B cell (primary cell): ENCODE measurements around the gene TUBAL3. TPM values are rescaled to one million over a fixed set of nuclear protein-coding genes. Genes with fewer than 3 reads are reported as not detected.

Source experiments
- ATAC-seq: fragments of 200-7000 bp; cut with Tn5 transposase; one replicate; pipeline ENCODE4 v1.10.0; 2021; ENCODE audit warnings: low read depth, mild to moderate bottlenecking, moderate number of reproducible peaks, moderate library complexity
- CTCF ChIA-PET: fragments of 350-600 bp; sonication (Branson Sonifier 250); formaldehyde crosslinking; loops from one replicate; lab custom pipeline; 2021; ENCODE audit warnings: antibody characterized with exemption, inconsistent platforms; lab: Charles Lee
- POLR2A ChIA-PET: fragments of 350-600 bp; sonication (Branson Sonifier 250); formaldehyde crosslinking; loops from one replicate; lab custom pipeline; 2021; ENCODE audit warnings: antibody characterized with exemption; lab: Charles Lee
- DNase-seq: peaks from one replicate; pipeline ENCODE4 v3.0.0; 2013
- H2AFZ ChIP-seq: 2 replicates; pipeline ENCODE4 v1.6.1; 2012; ENCODE audit warnings: mild to moderate bottlenecking, low read depth, low read length; ENCODE audit not compliant: insufficient read depth, poor library complexity, severe bottlenecking
- H3K27ac ChIP-seq, 2 donors: 1 replicate in 1 of 2; 2 replicates in 1 of 2; pipeline ENCODE4 v1.5.1; 2012 to 2013; ENCODE audit warnings: low read length in 2 of 2, mild to moderate bottlenecking in 2 of 2, moderate library complexity in 1 of 2
- H3K27me3 ChIP-seq, 4 experiments: fragments of 200-600 bp in 1 of 4; sonication (generic) in 1 of 4; replicated peaks in 1 of 4; 1 replicate in 2 of 4; 2 replicates in 2 of 4; pipeline versions ENCODE4 v1.6.1 to v1.7.0; 2013 to 2016; ENCODE audit warnings: low read length in 3 of 4, mild to moderate bottlenecking in 2 of 4, mixed read lengths in 1 of 4, moderate library complexity in 1 of 4; ENCODE audit not compliant: insufficient read depth in 4 of 4, control insufficient read depth in 3 of 4; ENCODE audit errors: control extremely low read depth in 1 of 4
- H3K36me3 ChIP-seq, 2 experiments: replicated peaks in 1 of 2; 1 replicate in 1 of 2; 2 replicates in 1 of 2; pipeline versions ENCODE4 v1.6.1 to v1.7.1; 2013; ENCODE audit warnings: low read length in 1 of 2; ENCODE audit not compliant: insufficient read depth in 2 of 2, control insufficient read depth in 1 of 2; ENCODE audit errors: control extremely low read depth in 1 of 2, extremely low read depth in 1 of 2
- H3K4me1 ChIP-seq, 2 donors: fragments of 200-600 bp in 1 of 2; sonication (generic) in 1 of 2; 1 replicate in 1 of 2; 2 replicates in 1 of 2; pipeline versions ENCODE4 v1.5.1 to v1.6.1; 2013 to 2017; ENCODE audit warnings: low read length in 2 of 2; ENCODE audit not compliant: control insufficient read depth in 2 of 2, insufficient read depth in 2 of 2
- H3K4me2 ChIP-seq: replicated peaks from 2 replicates; pipeline ENCODE3; 2012; ENCODE audit warnings: mild to moderate bottlenecking, low read depth, low read length; ENCODE audit not compliant: poor library complexity, severe bottlenecking
- H3K4me3 ChIP-seq, 5 experiments: fragments of 200-600 bp in 1 of 5; sonication (generic) in 1 of 5; 1 replicate in 3 of 5; 2 replicates in 2 of 5; pipeline versions ENCODE4 v1.5.1 to v1.7.0; 2011 to 2016; ENCODE audit warnings: low read length in 4 of 5, mild to moderate bottlenecking in 4 of 5, low read depth in 2 of 5, control low read depth in 1 of 5, moderate library complexity in 1 of 5; ENCODE audit not compliant: insufficient read depth in 1 of 5; ENCODE audit errors: control extremely low read depth in 1 of 5, extremely low read depth in 1 of 5
- H3K79me2 ChIP-seq: fragments of 200-600 bp; sonication (generic); one replicate; pipeline ENCODE4 v1.6.0; 2016; ENCODE audit warnings: low read length; ENCODE audit not compliant: control insufficient read depth, insufficient read depth
- H3K9ac ChIP-seq: fragments of 200-600 bp; sonication (generic); 2 replicates; pipeline ENCODE4 v1.6.1; 2017; ENCODE audit warnings: mild to moderate bottlenecking, low read length, moderate library complexity
- H3K9me3 ChIP-seq, 3 donors: one replicate each; pipeline versions ENCODE4 v1.6.1 to v1.7.1; 2013; ENCODE audit warnings: low read length in 2 of 3; ENCODE audit not compliant: control insufficient read depth in 2 of 3, insufficient read depth in 1 of 3; ENCODE audit errors: control extremely low read depth in 1 of 3
- H4K20me1 ChIP-seq: 2 replicates; pipeline ENCODE4 v1.6.0; 2012; ENCODE audit warnings: mild to moderate bottlenecking, low read length; ENCODE audit not compliant: insufficient read depth, control insufficient read depth, poor library complexity, severe bottlenecking
- H3K27ac Mint-ChIP-seq: one replicate; pipeline ENCODE4 v1.8.0; 2021; ENCODE audit warnings: mixed read lengths
- H3K27me3 Mint-ChIP-seq: one replicate; pipeline ENCODE4 v1.8.0; 2021; ENCODE audit warnings: mixed read lengths
- H3K4me1 Mint-ChIP-seq: one replicate; pipeline ENCODE4 v1.8.0; 2021; ENCODE audit warnings: mixed read lengths
- H3K4me3 Mint-ChIP-seq: one replicate; pipeline ENCODE4 v1.8.0; 2021; ENCODE audit warnings: mixed read lengths
- H3K9me3 Mint-ChIP-seq: one replicate; pipeline ENCODE4 v1.8.0; 2022; ENCODE audit warnings: mixed read lengths; ENCODE audit not compliant: insufficient read depth
- EZH2 ChIP-seq: IDR thresholded peaks from 2 replicates; pipeline ENCODE4 v1.6.1; 2012; ENCODE audit warnings: borderline replicate concordance, low read depth, mild to moderate bottlenecking, moderate library complexity, low read length; ENCODE audit not compliant: insufficient read depth, poor library complexity, severe bottlenecking
- WGBS: methylation state at CpG from one replicate; pipeline ENCODE4 v1.1.5; 2013; ENCODE audit warnings: missing lambda C conversion rate; ENCODE audit not compliant: insufficient coverage; 5-methylcytosine and 5-hydroxymethylcytosine counted together
- intact Hi-C: fragments of 100-400 bp; cut with micrococcal nuclease; formaldehyde crosslinking; loops from one replicate; pipeline ENCODE4 v1.10.0; 2022
- polyA plus RNA-seq: library from polyadenylated mRNA; depleted of rRNA; stranded (reverse); fragments of >200 nt; gene quantifications from 2 replicates; pipeline ENCODE4 v1.2.3, GENCODE V29; 2012
- total RNA-seq, 2 donors: library from RNA; stranded (reverse); fragments of 120-200 nt in 1 of 2; gene quantifications; 1 replicate in 1 of 2; 2 replicates in 1 of 2; pipeline versions ENCODE4 v1.2.3 to v1.2.4, GENCODE V29; 2013 to 2022
- TF ChIP-seq, protein P1 (sequence below): fragments of 200-600 bp; IDR thresholded peaks from one replicate; pipeline ENCODE4 v1.8.0; 2022; ENCODE audit warnings: antibody characterized with exemption, mild to moderate bottlenecking

Gene TUBAL3
- total and polyA plus RNA-seq, 2 donors (not counting 1 experiment from before 2014, with no cell fraction given) = not detected

DNA sequence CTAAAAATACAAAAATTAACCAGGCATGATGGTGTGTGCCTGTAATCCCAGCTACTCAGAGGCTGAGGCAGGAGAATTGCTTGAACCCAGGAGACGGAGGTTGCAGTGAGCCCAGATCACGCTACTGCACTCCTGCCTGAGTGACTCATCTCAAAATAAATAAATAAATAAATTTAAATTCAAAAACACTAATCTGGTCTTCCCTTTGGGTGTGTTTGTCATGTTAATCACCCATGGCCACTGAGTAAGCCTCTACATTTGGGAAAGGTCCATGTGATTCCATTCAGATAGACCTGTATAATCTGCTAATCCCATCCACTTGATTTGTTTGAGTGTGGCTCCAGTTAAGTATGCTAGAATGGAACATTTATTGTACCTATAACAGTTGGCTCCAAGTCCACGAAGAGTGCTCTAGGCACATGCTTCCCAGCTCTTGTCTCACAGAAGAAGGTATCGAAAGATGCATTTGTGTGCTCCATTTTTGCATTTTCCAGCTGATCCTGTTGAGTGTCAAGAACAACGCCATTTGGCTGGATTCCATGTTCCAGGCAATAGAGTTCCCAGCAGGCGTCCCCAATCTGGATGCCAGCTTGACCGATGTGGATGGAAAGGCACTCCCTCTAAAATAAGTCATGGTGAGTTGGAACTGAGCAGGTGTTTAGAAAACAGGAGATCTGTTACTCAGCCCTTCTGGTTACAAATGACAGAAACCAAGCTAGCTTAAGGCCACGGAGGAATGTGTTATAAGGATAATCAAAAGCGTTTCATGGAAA is 4.0 kb downstream of the TUBAL3 start:
- H3K36me3 ChIP-seq = no peaks in the 10 kb centered on the region
- no peak overlapping the region for H3K27ac Mint-ChIP-seq
- CTCF ChIA-PET = no interaction called here
- H3K27ac ChIP-seq = no peak overlapping the region
- WGBS = 95% methylated on average over 3 of the region's 9 CpGs
- no peak overlapping the region for H2AFZ ChIP-seq
- intact Hi-C loops = no loop called here
- no peaks in the 10 kb centered on the region for H3K9me3 Mint-ChIP-seq
- H3K4me2 ChIP-seq = no peak overlapping the region
- no peaks in the 10 kb centered on the region for H3K4me1 ChIP-seq
- H3K9ac ChIP-seq = no peak overlapping the region
- DNase-seq = no peak
- no peaks in the 10 kb centered on the region for H3K9me3 ChIP-seq
- no peak for ATAC-seq
- H3K27me3 Mint-ChIP-seq = peaks cover 30% of the 10 kb centered on the region
- H3K4me1 Mint-ChIP-seq = no peaks in the 10 kb centered on the region
- H3K4me3 Mint-ChIP-seq = no peak overlapping the region
- TF ChIP-seq, protein P1, sequence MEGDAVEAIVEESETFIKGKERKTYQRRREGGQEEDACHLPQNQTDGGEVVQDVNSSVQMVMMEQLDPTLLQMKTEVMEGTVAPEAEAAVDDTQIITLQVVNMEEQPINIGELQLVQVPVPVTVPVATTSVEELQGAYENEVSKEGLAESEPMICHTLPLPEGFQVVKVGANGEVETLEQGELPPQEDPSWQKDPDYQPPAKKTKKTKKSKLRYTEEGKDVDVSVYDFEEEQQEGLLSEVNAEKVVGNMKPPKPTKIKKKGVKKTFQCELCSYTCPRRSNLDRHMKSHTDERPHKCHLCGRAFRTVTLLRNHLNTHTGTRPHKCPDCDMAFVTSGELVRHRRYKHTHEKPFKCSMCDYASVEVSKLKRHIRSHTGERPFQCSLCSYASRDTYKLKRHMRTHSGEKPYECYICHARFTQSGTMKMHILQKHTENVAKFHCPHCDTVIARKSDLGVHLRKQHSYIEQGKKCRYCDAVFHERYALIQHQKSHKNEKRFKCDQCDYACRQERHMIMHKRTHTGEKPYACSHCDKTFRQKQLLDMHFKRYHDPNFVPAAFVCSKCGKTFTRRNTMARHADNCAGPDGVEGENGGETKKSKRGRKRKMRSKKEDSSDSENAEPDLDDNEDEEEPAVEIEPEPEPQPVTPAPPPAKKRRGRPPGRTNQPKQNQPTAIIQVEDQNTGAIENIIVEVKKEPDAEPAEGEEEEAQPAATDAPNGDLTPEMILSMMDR = no peak
- TF ChIP-seq EZH2 = no peak
- H3K79me2 ChIP-seq = no peaks in the 10 kb centered on the region
- H4K20me1 ChIP-seq = no peaks in the 10 kb centered on the region
- H3K4me3 ChIP-seq = no peak overlapping the region
- POLR2A ChIA-PET = no interaction called here
- peaks cover 0 to 3% (median 1%) of the 10 kb centered on the region in 4 experiments for H3K27me3 ChIP-seq

- intact Hi-C loops = no loop called here
- ChIA-PET CTCF (no interaction called here), POLR2A (no interaction called here)
- Histone ChIP-seq H2AFZ (no peak overlapping the region), H3K9ac (no peak overlapping the region), H3K27me3 (peaks cover 0 to 3% (median 1%) of the 10 kb centered on the region in 4 experiments), H3K4me3 (no peak overlapping the region), H4K20me1 (no peaks in the 10 kb centered on the region), H3K79me2 (no peaks in the 10 kb centered on the region), H3K9me3 (no peaks in the 10 kb centered on the region), H3K36me3 (no peaks in the 10 kb centered on the region), H3K4me2 (no peak overlapping the region), H3K4me1 (no peaks in the 10 kb centered on the region), H3K27ac (no peak overlapping the region)
- DNase-seq (no peak), ATAC-seq (no peak)
- peaks cover 33% of the 10 kb centered on the region for H3K27me3 Mint-ChIP-seq
- TF ChIP-seq, protein P1 = no peak
- H3K4me1 Mint-ChIP-seq = no peaks in the 10 kb centered on the region
- H3K9me3 Mint-ChIP-seq = no peaks in the 10 kb centered on the region
- no peak overlapping the region for H3K4me3 Mint-ChIP-seq
- 67% methylated on average over 1 of the region's 6 CpGs for WGBS
- no peak overlapping the region for H3K27ac Mint-ChIP-seq
These were observed 5.3 kb downstream of the TUBAL3 start for GRCh38 chr10:5399332-5399731.
